Nephron (organoid): ENCODE results near the gene PRSS12.
A peak's percentile ranks its signal among the peaks of the same experiment; 100 is the strongest.

Source experiments
- H3K27ac Mint-ChIP-seq, 3 experiments: 2 replicates each; pipeline ENCODE4 v1.8.0; 2020; ENCODE audit warnings: mixed read lengths in 3 of 3, mild to moderate bottlenecking in 2 of 3, moderate library complexity in 1 of 3
- H3K27me3 Mint-ChIP-seq: 2 replicates; pipeline ENCODE4 v1.8.0; 2021; ENCODE audit warnings: low read depth, mild to moderate bottlenecking, moderate library complexity, mixed read lengths
- H3K36me3 Mint-ChIP-seq: 2 replicates; pipeline ENCODE4 v1.8.0; 2020; ENCODE audit warnings: low read depth, mixed read lengths
- H3K4me1 Mint-ChIP-seq: 2 replicates; pipeline ENCODE4 v1.8.0; 2020; ENCODE audit warnings: mixed read lengths
- H3K4me3 Mint-ChIP-seq, 3 experiments: 2 replicates each; pipeline ENCODE4 v1.8.0; 2020; ENCODE audit warnings: mild to moderate bottlenecking in 3 of 3, mixed read lengths in 3 of 3, moderate library complexity in 2 of 3
- H3K9me3 Mint-ChIP-seq: 2 replicates; pipeline ENCODE4 v1.8.0; 2020; ENCODE audit warnings: mixed read lengths
- CTCF ChIP-seq, 3 experiments: fragments of 200-600 bp; sonication (generic); IDR thresholded peaks; one replicate each; pipeline ENCODE4 v1.5.0; 2021; ENCODE audit warnings: antibody characterized with exemption in 3 of 3; ENCODE audit not compliant: unreplicated experiment in 3 of 3

PRSS12 gene

GRCh38 chr4:118337954-118338353 is 14.8 kb downstream of the PRSS12 start:
- Mint-ChIP-seq H3K4me1 (peaks cover 11% of the 10 kb centered on the region), H3K36me3 (no peaks in the 10 kb centered on the region), H3K27ac (no peak overlapping the region), H3K27me3 (no peaks in the 10 kb centered on the region), H3K4me3 (no peak overlapping the region), H3K9me3 (no peaks in the 10 kb centered on the region)
- TF ChIP-seq CTCF (IDR thresholded peaks at IDR 0.05; ENCODE audit: unreplicated experiment in 3 of 3): no peak

GRCh38 chr4:118335774-118336173 is 17.0 kb downstream of the PRSS12 start:
- Mint-ChIP-seq H3K27ac (no peak overlapping the region), H3K4me3 (no peak overlapping the region), H3K36me3 (no peaks in the 10 kb centered on the region), H3K9me3 (no peaks in the 10 kb centered on the region), H3K27me3 (no peaks in the 10 kb centered on the region), H3K4me1 (peaks cover 11% of the 10 kb centered on the region)
- TF ChIP-seq CTCF (IDR thresholded peaks at IDR 0.05; ENCODE audit: unreplicated experiment in 3 of 3): no peak

GRCh38 chr4:118335324-118335723 is 17.5 kb downstream of the PRSS12 start:
- TF ChIP-seq CTCF (IDR thresholded peaks at IDR 0.05; ENCODE audit: unreplicated experiment in 3 of 3): no peak
- Mint-ChIP-seq H3K36me3 (no peaks in the 10 kb centered on the region), H3K9me3 (no peaks in the 10 kb centered on the region), H3K27ac (no peak overlapping the region), H3K4me3 (no peak overlapping the region), H3K27me3 (no peaks in the 10 kb centered on the region), H3K4me1 (peaks cover 11% of the 10 kb centered on the region)

GRCh38 chr4:118331352-118331751 is 21.5 kb downstream of the PRSS12 start:
- no peak overlapping the region for H3K4me3 Mint-ChIP-seq
- TF ChIP-seq CTCF (IDR thresholded peaks at IDR 0.05; ENCODE audit: unreplicated experiment in 3 of 3): no peak
- H3K4me1 Mint-ChIP-seq: peaks cover 14% of the 10 kb centered on the region
- no peak overlapping the region for H3K27ac Mint-ChIP-seq
- no peaks in the 10 kb centered on the region for H3K36me3 Mint-ChIP-seq
- no peaks in the 10 kb centered on the region for H3K27me3 Mint-ChIP-seq
- H3K9me3 Mint-ChIP-seq: no peaks in the 10 kb centered on the region

- no peaks in the 10 kb centered on the region for H3K36me3 Mint-ChIP-seq
- peaks cover 14% of the 10 kb centered on the region for H3K4me1 Mint-ChIP-seq
- H3K9me3 Mint-ChIP-seq: no peaks in the 10 kb centered on the region
- TF ChIP-seq CTCF (IDR thresholded peaks at IDR 0.05; ENCODE audit: unreplicated experiment in 3 of 3): no peak
- H3K27ac Mint-ChIP-seq: no peak overlapping the region
- H3K4me3 Mint-ChIP-seq: no peak overlapping the region
- no peaks in the 10 kb centered on the region for H3K27me3 Mint-ChIP-seq
Observed at GRCh38 chr4:118329849-118330248, 23.0 kb downstream of the PRSS12 start.

GRCh38 chr4:118327554-118328241 is 25.1 kb downstream of the PRSS12 start:
- Mint-ChIP-seq H3K4me3 (peak overlapping the region in 2 of 3 experiments; percentile 4 to 16), H3K36me3 (no peaks in the 10 kb centered on the region), H3K27ac (peak overlapping the region; percentile 74 to 88 (median 84)), H3K27me3 (no peaks in the 10 kb centered on the region), H3K4me1 (peaks cover 23% of the 10 kb centered on the region), H3K9me3 (no peaks in the 10 kb centered on the region)
- TF ChIP-seq CTCF (IDR thresholded peaks at IDR 0.05; ENCODE audit: unreplicated experiment in 3 of 3): no peak
